CD4-positive, alpha-beta T cell treated with Interferon alpha-2 for 1 hour (primary cell): Measurements from ENCODE around the gene RUBCNL.
A peak's percentile ranks its signal among the peaks of the same experiment; 100 is the strongest.

Experiments used
- DNase-seq, 2 donors: peaks; one replicate each; pipeline ENCODE4 v3.0.0-alpha.2; 2020 to 2022

Gene RUBCNL

DNA sequence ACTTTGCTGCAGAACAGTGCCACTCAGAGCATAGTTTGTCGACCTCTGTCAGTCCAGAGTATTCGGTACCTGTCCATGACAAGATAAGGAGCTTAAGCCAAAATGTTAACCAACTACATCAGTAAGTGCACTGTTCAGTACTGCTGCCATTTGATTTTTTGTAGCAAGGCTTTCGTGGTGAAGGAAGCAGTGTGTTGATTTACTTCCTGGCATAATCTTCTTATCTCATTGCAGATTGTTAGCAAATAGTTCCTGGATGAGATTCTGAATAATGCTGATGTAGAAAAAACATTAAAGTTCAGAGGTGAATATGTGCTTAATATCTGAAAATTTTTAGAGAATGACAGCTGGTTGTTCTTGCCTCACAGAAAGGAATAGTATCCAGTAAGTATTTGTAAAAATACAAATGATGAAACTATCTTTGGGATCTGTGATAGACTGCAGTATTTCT lies 89.7 kb downstream of the RUBCNL start:
- DNase-seq: no peak

GRCh38 chr13:46296921-46297320 lies 90.1 kb downstream of the RUBCNL start:
- DNase-seq: no peak

DNA sequence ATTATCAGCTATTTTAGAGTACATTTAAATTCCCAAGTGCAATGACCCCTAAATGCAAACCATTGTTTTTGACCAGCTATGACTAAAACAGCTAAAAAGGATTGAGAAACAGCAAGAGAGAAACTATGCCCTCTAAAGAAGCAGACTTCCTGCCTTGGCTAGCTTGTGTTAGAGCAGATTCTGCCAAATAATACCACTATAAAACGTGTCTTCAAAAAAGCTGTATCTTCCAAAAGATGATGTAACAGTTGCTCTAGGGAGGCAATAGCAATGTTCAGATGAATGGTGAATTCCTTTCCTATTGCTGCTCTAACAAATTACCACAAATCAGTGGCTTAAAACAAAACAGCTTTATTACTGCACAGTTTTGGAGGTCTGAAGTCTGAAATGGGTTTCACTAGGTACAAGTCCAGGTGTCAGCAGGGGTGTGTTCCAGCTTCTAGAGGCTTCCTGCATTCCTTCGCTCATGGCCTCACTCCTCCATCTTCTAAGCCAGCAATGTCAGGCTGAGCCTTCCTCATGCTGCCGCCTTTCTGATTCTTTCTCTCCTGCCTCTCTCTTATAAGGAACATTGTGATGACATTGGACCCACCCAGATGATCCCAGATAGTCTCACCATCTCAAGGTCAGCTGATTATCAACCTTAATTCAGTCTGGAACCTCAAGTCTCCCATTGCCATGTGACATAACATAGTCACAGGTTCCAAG lies 90.8 kb downstream of the RUBCNL start:
- peak in 1 of 2 donors; percentile 50 for DNase-seq

DNA sequence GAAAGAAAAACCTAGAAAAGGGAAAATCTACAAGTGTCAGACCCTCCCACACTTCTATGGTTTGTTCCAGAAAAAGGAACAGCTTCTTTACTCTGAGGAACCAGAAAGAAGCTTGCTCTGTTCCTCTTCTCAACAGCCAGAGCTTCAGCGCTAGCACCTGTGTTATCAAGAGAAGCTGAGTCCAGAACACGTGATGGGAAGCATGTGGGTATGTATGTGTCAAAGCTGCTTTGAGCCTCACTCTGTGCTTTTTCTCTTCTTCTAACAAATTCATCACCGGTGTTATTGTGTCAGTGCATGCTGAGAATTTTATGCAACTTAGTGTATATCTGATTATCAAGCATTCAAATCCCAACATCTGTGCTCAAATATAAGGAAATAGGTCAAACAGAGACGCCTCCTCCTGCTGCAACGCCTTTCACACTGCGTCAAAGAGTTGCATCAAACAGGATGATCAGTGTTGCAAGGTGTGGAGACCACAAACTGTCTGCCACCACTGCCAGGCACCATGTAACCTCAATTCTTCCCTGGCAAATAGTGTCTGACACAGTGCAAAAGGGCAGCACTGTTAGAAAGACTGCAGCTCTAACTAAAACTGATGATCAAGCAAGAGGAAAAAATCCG lies 91.4 kb downstream of the RUBCNL start:
- peak; percentile 74 to 76 for DNase-seq

GRCh38 chr13:46293436-46293835 lies 93.6 kb downstream of the RUBCNL start:
- no peak for DNase-seq
